GM12878 (cell line): ENCODE measurements around the gene DTNBP1. TPM values are rescaled to one million over a fixed set of nuclear protein-coding genes. Genes with fewer than 3 reads are reported as not detected.

Experiments
- ATAC-seq: fragments of 200-7000 bp; cut with Tn5 transposase; 3 replicates; pipeline ENCODE4 v1.9.1; 2020; ENCODE audit warnings: mild to moderate bottlenecking, moderate library complexity
- BruUV-seq: library from RNA; stranded (reverse); fragments of 400-500 nt; replicated peaks from 2 replicates; lab custom pipeline; 2021; lab: Mats Ljungman, UMichigan
- CTCF ChIA-PET: fragments of 300-600 bp; sonication (Branson Sonifier 250); formaldehyde crosslinking; extraction: SDS; loops from one replicate; lab custom pipeline; 2021; ENCODE audit warnings: inconsistent platforms; lab: Yijun Ruan, JAX
- POLR2A ChIA-PET: fragments of 350-600 bp; formaldehyde crosslinking; extraction: SDS; loops from one replicate; lab custom pipeline; 2021; ENCODE audit warnings: inconsistent platforms; lab: Charles Lee
- RAD21 ChIA-PET: fragments of 300-600 bp; sonication (Branson Sonifier 250); formaldehyde crosslinking; loops from one replicate; lab custom pipeline; 2023; ENCODE audit warnings: antibody characterized with exemption; ENCODE audit not compliant: unreplicated experiment; lab: Charles Lee
- SMC1A ChIA-PET: fragments of 300-600 bp; sonication (Branson Sonifier 250); formaldehyde crosslinking; loops from one replicate; lab custom pipeline; 2023; ENCODE audit not compliant: unreplicated experiment, uncharacterized antibody; lab: Charles Lee
- DNase-seq: peaks from one replicate; pipeline ENCODE4 v3.0.0-alpha.2; 2011; ENCODE audit warnings: low read depth, low spot score
- FAIRE-seq: peaks from 3 replicates; lab custom pipeline; 2011; peaks lifted over from hg19 to GRCh38; lab: Jason Lieb, UNC
- H2AFZ ChIP-seq: 2 replicates; pipeline ENCODE4 v1.6.0; 2011; ENCODE audit warnings: low read depth, low read length, control low read depth; ENCODE audit not compliant: control insufficient read depth
- H3K27ac ChIP-seq: 2 replicates; pipeline ENCODE4 v1.5.1; 2011; ENCODE audit warnings: control low read depth; ENCODE audit not compliant: control insufficient read depth, insufficient read depth
- H3K27me3 ChIP-seq, 2 experiments: replicated peaks in 1 of 2; 2 replicates each; pipeline versions ENCODE4 v1.6.0 to v1.6.1; 2011; ENCODE audit warnings: low read length in 1 of 2; ENCODE audit not compliant: control insufficient read depth in 2 of 2, insufficient read depth in 2 of 2
- H3K36me3 ChIP-seq, 2 experiments: 2 replicates each; pipeline ENCODE4 v1.5.1; 2011; ENCODE audit warnings: low read length in 1 of 2; ENCODE audit not compliant: control insufficient read depth in 2 of 2, insufficient read depth in 2 of 2
- H3K4me1 ChIP-seq: 2 replicates; pipeline ENCODE4 v1.6.1; 2011; ENCODE audit warnings: mild to moderate bottlenecking, low read length, moderate library complexity, mixed read lengths; ENCODE audit not compliant: control insufficient read depth, insufficient read depth
- H3K4me2 ChIP-seq: 2 replicates; pipeline ENCODE4 v1.6.0; 2011; ENCODE audit warnings: control low read depth; ENCODE audit not compliant: control insufficient read depth, insufficient read depth
- H3K4me3 ChIP-seq: fragments of 200-600 bp; sonication (generic); 2 replicates; pipeline ENCODE4 v1.5.1; 2016
- H3K79me2 ChIP-seq: 2 replicates; pipeline ENCODE4 v1.6.0; 2011; ENCODE audit warnings: low read length; ENCODE audit not compliant: control insufficient read depth, insufficient read depth
- H3K9ac ChIP-seq: 2 replicates; pipeline ENCODE4 v1.8.0; 2011; ENCODE audit warnings: low read length, control low read depth, mixed read lengths; ENCODE audit not compliant: control insufficient read depth, insufficient read depth
- H3K9me3 ChIP-seq: replicated peaks from 3 replicates; pipeline ENCODE4 v1.5.1; 2011; ENCODE audit warnings: mild to moderate bottlenecking, low read length; ENCODE audit not compliant: control insufficient read depth, insufficient read depth
- H4K20me1 ChIP-seq: 2 replicates; pipeline ENCODE4 v1.6.0; 2011; ENCODE audit not compliant: control insufficient read depth, insufficient read depth
- ATF3 ChIP-seq: IDR thresholded peaks from 2 replicates; pipeline ENCODE4 v1.6.1; 2011; ENCODE audit warnings: low read depth, mild to moderate bottlenecking, low read length, moderate library complexity, borderline replicate concordance; ENCODE audit errors: extremely low read depth
- CBX3 ChIP-seq: fragments of 200-600 bp; sonication (generic); IDR thresholded peaks from 2 replicates; pipeline ENCODE4 v1.6.1; 2016; ENCODE audit warnings: low read depth, borderline replicate concordance
- CREM ChIP-seq: IDR thresholded peaks from 2 replicates; pipeline ENCODE4 v1.6.1; 2014; ENCODE audit warnings: antibody characterized with exemption, low read depth
- CUX1 ChIP-seq: IDR thresholded peaks from 2 replicates; pipeline ENCODE4 v1.6.1; 2012; ENCODE audit warnings: improper control_type of control experiment, low read depth, low read length; ENCODE audit not compliant: insufficient replicate concordance
- E2F4 ChIP-seq: IDR thresholded peaks from 2 replicates; pipeline ENCODE4 v1.6.1; 2012; ENCODE audit warnings: low read depth, low read length, improper control_type of control experiment
- HDGF ChIP-seq: fragments of 450-650 bp; IDR thresholded peaks from 2 replicates; pipeline ENCODE4 v1.6.1; 2016; ENCODE audit warnings: antibody characterized with exemption
- MEF2A ChIP-seq: IDR thresholded peaks from 2 replicates; pipeline ENCODE4 v1.6.1; 2011; ENCODE audit warnings: low read depth, mild to moderate bottlenecking, low read length, moderate library complexity; ENCODE audit not compliant: insufficient read depth
- SMAD1 ChIP-seq: fragments of 450-650 bp; IDR thresholded peaks from 2 replicates; pipeline ENCODE4 v1.6.1; 2018; ENCODE audit warnings: mild to moderate bottlenecking, low read depth; ENCODE audit not compliant: partially characterized antibody
- ZNF592 ChIP-seq: fragments of 450-650 bp; IDR thresholded peaks from 2 replicates; pipeline ENCODE4 v1.6.1; 2017; ENCODE audit warnings: mild to moderate bottlenecking, moderate library complexity
- WGBS: methylation state at CpG from one replicate; pipeline ENCODE4 v1.1.6; 2016; ENCODE audit warnings: low lambda C conversion rate; ENCODE audit not compliant: insufficient replicate concordance, insufficient coverage; ENCODE audit errors: missing lambda C conversion rate; 5-methylcytosine and 5-hydroxymethylcytosine counted together
- in situ Hi-C: fragments of 300-500 bp; cut with MboI; formaldehyde crosslinking; loops from 9 replicates; pipeline ENCODE4 v1.14.3; 2018; ENCODE audit warnings: mixed read lengths
- intact Hi-C: fragments of 100-400 bp; cut with micrococcal nuclease; formaldehyde crosslinking; loops from one replicate; pipeline ENCODE4 v1.14.2; 2022; ENCODE audit not compliant: unreplicated experiment
- polyA plus RNA-seq, 11 experiments: library from polyadenylated mRNA; depleted of rRNA in 4 of 11; unstranded in 6 of 11; stranded (reverse) in 5 of 11; fragments of >200 nt; fragmentation: Nextera tagmentation in 4 of 11; fragmentation: Illumina TruSeq in 1 of 11; extraction: Ambion mirVana in 4 of 11; extraction: Trizol in 1 of 11; gene quantifications; 1 replicate in 1 of 11; 2 replicates in 10 of 11; pipeline versions ENCODE4 v1.2.1 to v1.2.3, GENCODE V29; 2011 to 2016; ENCODE audit warnings: inconsistent platforms in 2 of 11, missing spikeins in 2 of 11, low read depth in 1 of 11
- total RNA-seq, 4 experiments: library from RNA; depleted of rRNA in 3 of 4; stranded (reverse); fragments of >200 nt in 3 of 4; fragmentation: Illumina TruSeq in 1 of 4; extraction: Trizol in 1 of 4; gene quantifications; 2 replicates each; pipeline versions ENCODE4 v1.2.1 to v1.2.3, GENCODE V29; 2013 to 2021

The DTNBP1 gene
- total and polyA plus RNA-seq, 10 of the 15 experiments (the other 5 are each of a cell fraction or from before 2014, with no cell fraction given): 7.1 to 40.3 (median 20.1) TPM

- TF ChIP-seq CUX1: no peak
- TF ChIP-seq, all 136 proteins: peak for 0
Observed at GRCh38 chr6:15474196-15474595, 188.6 kb downstream of the DTNBP1 start (continued).

- no TSS peak for BruUV-seq
- ATAC-seq: no peak
- no peak overlapping the region for H3K27ac ChIP-seq
- H4K20me1 ChIP-seq: no peaks in the 10 kb centered on the region
- intact Hi-C loops (no loop called here), in situ Hi-C loops (loop anchor here (25.0 kb wide), 1 partner anchor 1561 kb away; the partner anchor contains the start of gene RNF182)
- H3K4me3 ChIP-seq: no peak overlapping the region
- no peak for FAIRE-seq
- peaks cover 16 to 24% of the 10 kb centered on the region in 2 experiments for H3K36me3 ChIP-seq
- no peak for DNase-seq
- RAD21 ChIA-PET: interaction anchor here (0.6 to 1.4 kb wide), 2 partner anchors 11 to 1348 kb away, joined by 3 read pairs; no protein-coding TSS in a partner anchor
- peaks cover 2% of the 10 kb centered on the region for H3K79me2 ChIP-seq
- POLR2A ChIA-PET: no interaction called here
- H3K9me3 ChIP-seq: no peaks in the 10 kb centered on the region
- H3K27me3 ChIP-seq: no peaks in the 10 kb centered on the region
- CTCF ChIA-PET: interaction anchor here (1.5 to 4.1 kb wide), 3 partner anchors 10 to 17 kb away, joined by 3 to 13 read pairs (median 7); no protein-coding TSS in a partner anchor
- no peak overlapping the region for H3K9ac ChIP-seq
- H3K4me1 ChIP-seq: no peaks in the 10 kb centered on the region
- no peak overlapping the region for H2AFZ ChIP-seq
- 93% methylated on average over 6 of the region's 6 CpGs for WGBS
- no peak overlapping the region for H3K4me2 ChIP-seq
- SMC1A ChIA-PET: interaction anchor here (0.5 to 1.8 kb wide), 4 partner anchors 10 to 221 kb away, joined by 3 to 7 read pairs (median 5); no protein-coding TSS in a partner anchor
- TF ChIP-seq E2F4 (no peak), CREM (no peak), ATF3 (no peak), MEF2A (no peak), ZNF592 (no peak), CBX3 (no peak), HDGF (no peak), SMAD1 (no peak)
Observed at GRCh38 chr6:15473741-15474161, 189.1 kb downstream of the DTNBP1 start.
